ENCODE measurements around the gene CPA5. TPM values are rescaled to one million over a fixed set of nuclear protein-coding genes. Genes with fewer than 3 reads are reported as not detected.
"Not testable (repeated sequence)": the region's sequence is repeated elsewhere in the genome, so short reads cannot be mapped to it uniquely, and the experiment has no call there.

The CPA5 gene
- total RNA-seq, 2 experiments from 2014 or later: not detected

GRCh38 chr7:130314305-130314704, 30.3 kb upstream of the CPA5 start:
- no peak overlapping the region for H3K4me2 ChIP-seq (ENCODE audit: low read length)
- no peak overlapping the region for H3K4me3 ChIP-seq (ENCODE audit: low read depth, low read length, poor library complexity, severe bottlenecking)
- BruUV-seq (replicated peaks): no TSS peak
- ChIA-PET POLR2A (no interaction called here), CTCF (ENCODE audit: unreplicated experiment) (no interaction called here)
- H3K9me2 ChIP-seq (ENCODE audit: insufficient read depth, low read length): no peaks in the 10 kb centered on the region
- no peaks in the 10 kb centered on the region for H3K9me3 ChIP-seq (ENCODE audit: low read length)
- intact Hi-C loops (cut with micrococcal nuclease; ENCODE audit: unreplicated experiment): no loop called here
- H3K36me3 ChIP-seq (ENCODE audit: insufficient read depth, low read length): no peaks in the 10 kb centered on the region
- H4K20me1 ChIP-seq (ENCODE audit: insufficient read depth, low read length): no peaks in the 10 kb centered on the region
- H3K27ac ChIP-seq (ENCODE audit: low read depth, low read length, poor library complexity, severe bottlenecking): no peak overlapping the region
- no peaks in the 10 kb centered on the region for H3K4me1 ChIP-seq (ENCODE audit: insufficient read depth, low read length, poor library complexity, severe bottlenecking)
- no peak for DNase-seq (ENCODE audit: low spot score)
- no peaks in the 10 kb centered on the region for H3K79me2 ChIP-seq (ENCODE audit: insufficient read depth, low read depth, low read length)
- TF ChIP-seq EZH2phosphoT487 (IDR thresholded peaks at IDR 0.05; ENCODE audit: borderline replicate concordance, low read depth, low read length) (no peak), CTCF (conservative IDR thresholded peaks at IDR 0.05; ENCODE audit: low read length) (no peak)
- H2AFZ ChIP-seq (ENCODE audit: low read length): no peak overlapping the region

GRCh38 chr7:130319541-130319940, 25.1 kb upstream of the CPA5 start:
- Histone ChIP-seq H2AFZ (ENCODE audit: low read length) (no peak overlapping the region), H3K4me3 (ENCODE audit: low read depth, low read length, poor library complexity, severe bottlenecking) (no peak overlapping the region), H3K9me3 (ENCODE audit: low read length) (no peaks in the 10 kb centered on the region), H4K20me1 (ENCODE audit: insufficient read depth, low read length) (no peaks in the 10 kb centered on the region), H3K4me1 (ENCODE audit: insufficient read depth, low read length, poor library complexity, severe bottlenecking) (no peaks in the 10 kb centered on the region), H3K27ac (ENCODE audit: low read depth, low read length, poor library complexity, severe bottlenecking) (no peak overlapping the region), H3K9me2 (ENCODE audit: insufficient read depth, low read length) (no peaks in the 10 kb centered on the region), H3K79me2 (ENCODE audit: insufficient read depth, low read depth, low read length) (no peaks in the 10 kb centered on the region), H3K4me2 (ENCODE audit: low read length) (no peak overlapping the region), H3K36me3 (ENCODE audit: insufficient read depth, low read length) (no peaks in the 10 kb centered on the region)
- intact Hi-C loops (cut with micrococcal nuclease; ENCODE audit: unreplicated experiment): no loop called here
- ChIA-PET POLR2A (no interaction called here), CTCF (ENCODE audit: unreplicated experiment) (no interaction called here)
- no TSS peak for BruUV-seq (replicated peaks)
- TF ChIP-seq EZH2phosphoT487 (IDR thresholded peaks at IDR 0.05; ENCODE audit: borderline replicate concordance, low read depth, low read length) (no peak), CTCF (conservative IDR thresholded peaks at IDR 0.05; ENCODE audit: low read length) (no peak)
- no peak for DNase-seq (ENCODE audit: low spot score)

- H3K9me3 ChIP-seq (ENCODE audit: low read length); H3K4me1 ChIP-seq (ENCODE audit: insufficient read depth, low read length, poor library complexity, severe bottlenecking); POLR2A ChIA-PET; H2AFZ ChIP-seq (ENCODE audit: low read length); H3K36me3 ChIP-seq (ENCODE audit: insufficient read depth, low read length); intact Hi-C loops (cut with micrococcal nuclease; ENCODE audit: unreplicated experiment); H3K4me3 ChIP-seq (ENCODE audit: low read depth, low read length, poor library complexity, severe bottlenecking); BruUV-seq (replicated peaks); DNase-seq (ENCODE audit: low spot score); H3K27ac ChIP-seq (ENCODE audit: low read depth, low read length, poor library complexity, severe bottlenecking); H3K9me2 ChIP-seq (ENCODE audit: insufficient read depth, low read length); H3K4me2 ChIP-seq (ENCODE audit: low read length); H3K79me2 ChIP-seq (ENCODE audit: insufficient read depth, low read depth, low read length); H4K20me1 ChIP-seq (ENCODE audit: insufficient read depth, low read length): not testable (repeated sequence)
- CTCF ChIA-PET (ENCODE audit: unreplicated experiment): interaction anchor here (0.6 kb wide), 1 partner anchor 431 kb away, joined by 3 read pairs; no protein-coding TSS in a partner anchor
Measured at GRCh38 chr7:130321542-130322229, 22.9 kb upstream of the CPA5 start.

Data from OCI-LY7 (cell line).